HG02943 (cell line): Measurements from ENCODE around the gene ATF2.
"Not testable (repeated sequence)": the region's sequence is repeated elsewhere in the genome, so short reads cannot be mapped to it uniquely, and the experiment has no call there.

Experiments
- ATAC-seq: cut with Tn5 transposase; IDR thresholded peaks from one replicate; pipeline ENCODE4 v1.9.1; 2021; ENCODE audit warnings: mild to moderate bottlenecking, low read depth, moderate library complexity; ENCODE audit not compliant: unreplicated experiment

The ATF2 gene

DNA sequence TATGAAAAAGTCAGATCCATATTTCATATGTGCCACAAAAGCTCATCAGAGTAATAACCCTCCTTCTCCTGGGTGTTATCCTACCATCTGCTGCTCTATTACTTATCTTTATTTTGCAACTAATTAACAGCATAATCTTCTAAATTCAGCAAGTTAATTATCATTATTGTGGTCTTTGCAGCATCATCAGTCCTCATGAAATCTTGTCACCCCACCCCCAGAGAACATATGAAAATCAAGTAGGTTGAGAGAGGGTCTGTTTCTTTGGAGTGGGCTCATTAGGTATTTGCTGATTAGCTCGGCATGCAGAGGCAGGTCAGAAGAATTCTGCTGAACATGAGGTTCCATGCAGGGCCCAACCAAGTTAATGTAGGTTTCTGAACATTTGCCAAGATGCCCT, 64.8 kb downstream of the ATF2 start:
- ATAC-seq, result no peak

- no peak for ATAC-seq
These were observed 66.5 kb downstream of the ATF2 start for GRCh38 chr2:175101514-175101913.

DNA sequence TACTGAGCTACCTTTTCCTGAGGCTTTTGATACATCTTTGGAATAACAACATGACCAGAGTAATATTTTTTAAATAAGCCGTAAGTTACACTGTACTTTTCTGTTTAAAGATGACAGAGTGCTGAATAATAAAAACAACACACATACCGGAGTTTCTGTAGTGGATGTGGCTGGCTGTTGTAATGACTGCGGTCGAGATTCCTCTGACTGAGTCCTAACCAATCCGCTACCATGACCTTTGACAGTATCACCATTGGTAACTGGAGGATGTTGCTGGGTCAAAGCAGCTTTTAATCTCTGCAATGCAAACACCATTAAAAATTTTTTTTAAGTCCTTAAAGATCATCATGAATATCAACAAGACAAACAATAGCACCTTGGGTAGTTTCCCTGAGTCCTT, 70.7 kb downstream of the ATF2 start:
- no peak for ATAC-seq

- ATAC-seq, result not testable (repeated sequence)
These were observed 83.9 kb downstream of the ATF2 start for GRCh38 chr2:175084117-175084516.

GRCh38 chr2:175080479-175080878, 87.5 kb downstream of the ATF2 start:
- ATAC-seq, result no peak

- ATAC-seq, result no peak
These were observed 91.7 kb downstream of the ATF2 start for GRCh38 chr2:175076272-175076671.

- no peak for ATAC-seq
These were observed 93.5 kb downstream of the ATF2 start for GRCh38 chr2:175074478-175074877.

DNA sequence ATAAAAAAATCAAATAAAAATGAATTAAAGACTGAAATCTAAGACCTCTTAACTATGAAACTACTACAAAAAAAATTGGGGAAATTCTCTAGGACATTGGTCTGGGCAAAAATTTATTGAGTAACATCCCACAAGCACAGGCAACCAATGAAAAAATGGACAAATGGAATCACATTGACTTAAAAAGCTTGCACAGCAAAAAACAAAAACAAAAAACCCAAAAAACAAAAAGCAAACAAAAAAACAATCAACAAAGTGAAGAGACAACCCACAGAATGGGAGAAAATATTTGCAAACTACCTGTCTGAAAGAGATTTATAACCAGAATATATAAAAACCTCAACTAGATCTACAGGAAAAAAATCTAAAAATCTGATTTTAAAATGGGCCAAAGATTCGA, 99.5 kb downstream of the ATF2 start:
- ATAC-seq, result no peak

DNA sequence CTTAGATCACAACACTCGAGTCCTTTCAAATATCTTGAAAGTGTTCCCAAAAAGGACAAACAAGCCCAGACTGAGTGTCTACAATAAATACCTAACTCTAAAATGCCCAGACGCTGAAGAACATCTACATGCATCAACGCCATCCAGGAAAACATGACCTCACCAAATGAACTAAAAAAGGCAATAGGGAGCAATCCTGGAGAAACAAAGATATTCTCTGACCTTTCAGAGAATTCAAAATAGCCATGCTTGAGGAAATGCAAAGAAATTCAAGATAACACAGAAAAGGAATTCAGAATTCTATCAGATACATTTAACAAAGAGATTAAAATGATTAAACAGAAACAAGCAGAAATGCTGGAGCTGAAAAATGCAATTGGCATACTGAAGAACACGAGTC, 101.6 kb downstream of the ATF2 start:
- no peak for ATAC-seq

DNA sequence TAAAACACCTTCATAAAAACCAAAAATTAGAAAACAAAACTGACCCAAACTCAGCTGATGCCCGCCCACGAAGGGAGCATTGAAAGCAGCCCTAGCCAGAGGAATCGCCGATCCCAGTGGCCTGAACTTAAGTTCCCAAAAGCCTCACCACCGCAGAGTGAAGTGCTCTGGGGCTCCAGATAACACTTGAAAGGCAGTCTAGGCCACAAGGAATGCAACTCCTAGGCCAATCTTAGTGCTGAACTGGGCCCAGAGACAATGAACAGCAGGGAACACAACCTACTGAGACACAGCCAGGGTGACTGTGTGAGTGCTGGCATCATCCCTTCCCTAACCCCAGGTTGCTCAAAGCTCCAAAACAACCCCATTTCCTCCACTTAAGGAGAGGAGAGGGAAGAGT, 103.2 kb downstream of the ATF2 start:
- no peak for ATAC-seq

DNA sequence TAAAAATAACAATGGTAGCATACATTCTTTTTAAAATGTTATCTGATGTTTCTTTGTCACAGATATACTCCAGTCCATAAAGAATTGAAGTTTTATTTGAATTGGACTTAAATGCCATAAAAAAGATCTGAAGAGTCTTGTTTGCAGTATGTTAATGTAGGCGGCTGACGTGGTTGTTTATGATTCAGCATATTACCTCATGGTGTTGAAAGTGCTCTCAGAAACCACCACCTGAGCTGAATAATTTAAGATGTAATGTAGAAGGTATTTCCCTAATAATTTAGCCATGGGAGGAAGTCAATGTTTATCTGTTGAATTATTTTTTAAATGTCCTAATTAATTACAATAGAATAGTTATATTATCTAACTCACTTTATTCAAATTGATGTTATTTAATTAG, 104.3 kb downstream of the ATF2 start:
- no peak for ATAC-seq

DNA sequence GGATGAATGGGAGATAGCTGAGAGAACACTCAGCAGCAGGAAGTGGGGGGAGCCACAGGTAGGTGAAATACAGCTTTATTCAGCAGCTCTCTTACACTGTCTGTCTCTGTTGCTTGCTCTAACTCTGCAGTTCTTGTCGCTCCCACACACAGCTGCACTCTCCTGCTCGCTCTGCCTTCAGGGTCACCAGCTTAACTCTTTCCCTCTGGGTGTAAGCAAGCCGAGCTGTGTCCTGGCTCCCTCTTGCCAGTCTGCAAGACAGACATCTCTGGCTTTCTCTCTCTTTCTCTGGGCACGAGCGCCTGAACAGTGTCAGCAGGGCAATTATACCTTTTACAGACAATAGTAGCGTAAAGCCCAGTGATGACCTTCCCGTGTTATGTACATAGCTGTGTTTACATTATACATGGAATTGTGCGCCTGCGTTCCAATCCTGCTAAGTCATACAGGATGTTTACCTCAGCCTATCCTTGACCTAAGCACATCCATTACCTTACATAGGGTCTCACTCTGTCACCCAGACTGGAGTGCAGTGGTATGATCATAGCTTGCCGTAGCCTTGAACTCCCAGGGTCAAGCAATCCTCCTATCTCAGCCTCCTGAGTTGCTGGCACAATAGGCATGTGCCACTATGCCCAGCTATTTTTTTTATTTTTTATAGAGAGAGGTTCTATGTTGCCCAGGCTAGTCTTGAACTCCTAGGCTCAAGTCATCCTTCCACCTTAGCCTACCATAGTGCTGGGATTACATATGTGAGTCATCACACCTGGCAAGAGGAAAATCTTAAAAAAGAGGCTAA, 105.0 kb downstream of the ATF2 start:
- no peak for ATAC-seq

- ATAC-seq, result no peak
These were observed 110.8 kb downstream of the ATF2 start for GRCh38 chr2:175057078-175057685.

- no peak for ATAC-seq
These were observed 112.0 kb downstream of the ATF2 start for GRCh38 chr2:175055993-175056392.

- no peak for ATAC-seq
These were observed 113.7 kb downstream of the ATF2 start for GRCh38 chr2:175054340-175054739.

DNA sequence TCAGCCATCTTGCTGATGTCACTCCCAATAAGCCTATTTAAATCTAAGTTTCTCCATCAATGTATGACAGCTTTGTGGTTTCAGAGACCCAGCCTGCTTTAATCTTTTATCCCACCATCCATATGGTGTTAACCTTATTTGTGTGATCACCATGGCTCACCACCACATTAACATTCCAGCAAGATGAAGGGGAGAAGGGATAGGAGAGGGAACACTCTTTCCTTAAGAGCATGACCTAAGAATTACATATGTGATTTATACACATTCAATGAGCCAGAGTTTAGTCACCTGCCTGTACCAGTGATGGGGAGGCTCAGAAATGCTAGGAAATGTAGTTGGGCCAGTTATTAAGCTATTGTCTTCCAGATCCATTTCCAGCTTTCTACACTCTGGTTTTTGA, 118.3 kb downstream of the ATF2 start:
- ATAC-seq, result no peak

GRCh38 chr2:175048275-175048674, 119.7 kb downstream of the ATF2 start:
- ATAC-seq, result no peak

DNA sequence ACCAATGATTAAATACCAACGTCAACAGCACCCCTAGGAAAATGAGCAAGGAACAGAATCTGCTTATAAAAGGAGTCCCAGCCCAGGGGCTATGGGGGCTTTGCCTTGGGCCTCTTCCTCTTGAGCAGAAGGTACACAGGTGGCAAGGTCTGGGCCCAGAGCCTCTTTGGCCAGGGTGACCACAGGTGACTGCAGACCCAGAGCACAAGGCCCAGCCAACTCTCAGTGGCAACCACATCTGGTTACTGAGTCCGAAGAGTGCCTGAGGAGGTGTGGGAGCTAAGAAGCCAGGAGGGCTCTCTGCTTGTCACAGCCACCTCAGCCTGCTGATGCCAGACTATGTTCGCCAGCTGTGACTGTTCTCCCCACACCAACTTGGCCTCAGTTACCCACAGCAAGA, 128.5 kb downstream of the ATF2 start:
- no peak for ATAC-seq

GRCh38 chr2:175039031-175039430, 129.0 kb downstream of the ATF2 start:
- ATAC-seq, result no peak

DNA sequence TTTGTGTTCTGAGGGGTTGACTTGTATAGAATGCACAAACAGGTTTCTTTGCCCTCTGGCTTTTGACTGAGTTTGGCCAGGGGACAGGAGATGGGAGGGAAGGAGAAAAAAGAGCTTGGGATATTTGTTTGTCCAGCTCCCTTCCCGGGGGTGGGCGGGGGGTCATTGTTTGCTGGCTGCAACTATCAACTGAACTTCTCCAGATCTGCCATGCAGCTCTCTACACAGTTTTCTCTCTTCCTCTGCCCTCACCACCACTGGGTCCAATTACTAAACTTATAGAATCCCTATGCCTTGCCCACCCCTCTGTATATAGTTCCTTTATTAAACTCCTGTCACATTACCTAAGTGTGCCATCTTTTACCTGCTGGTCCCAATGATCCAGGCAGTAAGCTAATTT, 130.1 kb downstream of the ATF2 start:
- no peak for ATAC-seq

- ATAC-seq, result no peak
These were observed 131.4 kb downstream of the ATF2 start for GRCh38 chr2:175036582-175037018.

- no peak for ATAC-seq
These were observed 132.2 kb downstream of the ATF2 start for GRCh38 chr2:175035806-175036205.
